HL-60 (cell line): Measurements from ENCODE around the gene MED13L.
A peak's percentile ranks its signal among the peaks of the same experiment; 100 is the strongest.

ENCODE experiments used
- DNase-seq, 2 experiments: peaks; one replicate each; pipeline ENCODE4 v3.0.0-alpha.2; 2010 to 2020; ENCODE audit warnings: low read depth in 1 of 2, low spot score in 1 of 2
- H3K27ac ChIP-seq: fragments of 250-450 bp; sonication (Bioruptor Pico); replicated peaks from 2 replicates; pipeline ENCODE4 v1.5.1; 2020; ENCODE audit warnings: mild to moderate bottlenecking, moderate library complexity
- H3K27me3 ChIP-seq: fragments of 250-450 bp; sonication (Bioruptor Pico); 2 replicates; pipeline ENCODE4 v1.5.1; 2021; ENCODE audit warnings: mild to moderate bottlenecking, moderate library complexity; ENCODE audit not compliant: insufficient read depth, poor library complexity, severe bottlenecking
- H3K4me3 ChIP-seq: replicated peaks from 2 replicates; pipeline ENCODE4 v1.5.1; 2011; ENCODE audit warnings: mild to moderate bottlenecking, control low read depth, low read length; ENCODE audit not compliant: insufficient read depth
- CTCF ChIP-seq: IDR thresholded peaks from one replicate; pipeline ENCODE4 v1.5.1; 2011; ENCODE audit warnings: low read length, control low read depth, inconsistent platforms; ENCODE audit not compliant: insufficient read depth
- GABPA ChIP-seq: IDR thresholded peaks from 2 replicates; pipeline ENCODE4 v1.6.1; 2012; ENCODE audit warnings: low read depth
- POLR2AphosphoS5 ChIP-seq: IDR thresholded peaks from 2 replicates; pipeline ENCODE4 v1.6.1; 2012; ENCODE audit warnings: low read depth
- REST ChIP-seq: IDR thresholded peaks from 2 replicates; pipeline ENCODE4 v1.6.1; 2012; ENCODE audit warnings: low read depth; ENCODE audit not compliant: insufficient replicate concordance
- SPI1 ChIP-seq: IDR thresholded peaks from 2 replicates; pipeline ENCODE4 v1.6.1; 2012; ENCODE audit warnings: low read depth, mild to moderate bottlenecking, borderline replicate concordance

MED13L gene

GRCh38 chr12:116303929-116304328 lies 26.4 kb upstream of the MED13L start:
- DNase-seq: peak; percentile 56 to 72
- peak overlapping the region; percentile 65 for H3K27ac ChIP-seq
- H3K4me3 ChIP-seq: no peak overlapping the region
- H3K27me3 ChIP-seq: no peaks in the 10 kb centered on the region
- TF ChIP-seq GABPA (no peak), POLR2AphosphoS5 (0 out of 2 replicates have a peak, but pooled peaks have one; percentile 24)

GRCh38 chr12:116303066-116303465 lies 25.6 kb upstream of the MED13L start:
- H3K27ac ChIP-seq: peak overlapping the region; percentile 65
- TF ChIP-seq SPI1 (no peak), CTCF (no peak), REST (no peak), GABPA (no peak), POLR2AphosphoS5 (no peak)
- DNase-seq: peak in 1 of 2 experiments; percentile 66
- no peaks in the 10 kb centered on the region for H3K27me3 ChIP-seq
- no peak overlapping the region for H3K4me3 ChIP-seq

- TF ChIP-seq SPI1: no peak
- no peak for TF ChIP-seq GABPA
- no peak for TF ChIP-seq POLR2AphosphoS5
- peak; percentile 77 to 92 for DNase-seq
- Histone ChIP-seq H3K27me3 (no peaks in the 10 kb centered on the region), H3K4me3 (no peak overlapping the region), H3K27ac (peak overlapping the region; percentile 65)
These were observed 24.9 kb upstream of the MED13L start for GRCh38 chr12:116302166-116303058.

GRCh38 chr12:116301621-116302020 lies 24.1 kb upstream of the MED13L start:
- H3K27me3 ChIP-seq: no peaks in the 10 kb centered on the region
- H3K4me3 ChIP-seq: no peak overlapping the region
- no peak for DNase-seq
- no peak for TF ChIP-seq GABPA
- TF ChIP-seq REST: no peak
- TF ChIP-seq POLR2AphosphoS5: no peak
- no peak for TF ChIP-seq CTCF
- no peak for TF ChIP-seq SPI1
- no peak overlapping the region for H3K27ac ChIP-seq
